AG09319 (cell line): ENCODE data around the gene ITGA6.
"Not testable (repeated sequence)": the region's sequence is repeated elsewhere in the genome, so short reads cannot be mapped to it uniquely, and the experiment has no call there.

Source experiments
- DNase-seq: peaks from one replicate; pipeline ENCODE4 v3.0.0-alpha.2; 2010; ENCODE audit warnings: low read depth; ENCODE audit errors: extremely low read depth
- CTCF ChIP-seq: IDR thresholded peaks from 2 replicates; pipeline ENCODE4 v1.5.1; 2011; ENCODE audit warnings: low read depth, mild to moderate bottlenecking, inconsistent platforms, low read length, moderate library complexity

Gene ITGA6

GRCh38 chr2:172525601-172526000, 98.2 kb downstream of the ITGA6 start:
- no peak for DNase-seq
- TF ChIP-seq CTCF, result no peak

GRCh38 chr2:172531309-172531708, 103.9 kb downstream of the ITGA6 start:
- no peak for DNase-seq
- TF ChIP-seq CTCF, result no peak

GRCh38 chr2:172532461-172532860, 105.1 kb downstream of the ITGA6 start:
- DNase-seq, result not testable (repeated sequence)

GRCh38 chr2:172533687-172534086, 106.3 kb downstream of the ITGA6 start:
- no peak for DNase-seq
- TF ChIP-seq CTCF, result no peak

- DNase-seq, result no peak
- no peak for TF ChIP-seq CTCF
Observed at GRCh38 chr2:172535119-172535518, 107.7 kb downstream of the ITGA6 start.

GRCh38 chr2:172537851-172538250, 110.5 kb downstream of the ITGA6 start:
- not testable (repeated sequence) for DNase-seq

- TF ChIP-seq CTCF, result no peak
- DNase-seq, result no peak
Observed at GRCh38 chr2:172539767-172540166, 112.4 kb downstream of the ITGA6 start.

GRCh38 chr2:172540421-172540820, 113.0 kb downstream of the ITGA6 start:
- DNase-seq, result no peak
- no peak for TF ChIP-seq CTCF

- no peak for TF ChIP-seq CTCF
- no peak for DNase-seq
Observed at GRCh38 chr2:172545408-172546075, 118.2 kb downstream of the ITGA6 start.
